ENCODE measurements around the gene BRPF3.

BRPF3 gene

GRCh38 chr6:36235309-36235708 is 38.8 kb downstream of the BRPF3 start:
- DNase-seq, result no peak

GRCh38 chr6:36235862-36236261 is 39.3 kb downstream of the BRPF3 start:
- no peak for DNase-seq

GRCh38 chr6:36239774-36240173 is 43.2 kb downstream of the BRPF3 start:
- DNase-seq, result no peak

- DNase-seq, result no peak
These were observed 45.2 kb downstream of the BRPF3 start for GRCh38 chr6:36241728-36242127.

- DNase-seq, result no peak
These were observed 45.6 kb downstream of the BRPF3 start for GRCh38 chr6:36242161-36242560.

- DNase-seq, result no peak
These were observed 46.1 kb downstream of the BRPF3 start for GRCh38 chr6:36242626-36243025.

- no peak for DNase-seq
These were observed 47.1 kb downstream of the BRPF3 start for GRCh38 chr6:36243562-36244212.

- no peak for DNase-seq
These were observed 48.2 kb downstream of the BRPF3 start for GRCh38 chr6:36244641-36245280.

GRCh38 chr6:36245572-36246061 is 49.1 kb downstream of the BRPF3 start:
- no peak for DNase-seq

- DNase-seq, result no peak
These were observed 50.1 kb downstream of the BRPF3 start for GRCh38 chr6:36246506-36247268.

GRCh38 chr6:36247693-36248092 is 51.1 kb downstream of the BRPF3 start:
- DNase-seq, result no peak

- DNase-seq, result no peak
These were observed 52.4 kb downstream of the BRPF3 start for GRCh38 chr6:36248980-36249379.

- no peak for DNase-seq
These were observed 53.0 kb downstream of the BRPF3 start for GRCh38 chr6:36249536-36249935.

- DNase-seq, result no peak
These were observed 55.5 kb downstream of the BRPF3 start for GRCh38 chr6:36252005-36252404.

- no peak for DNase-seq
These were observed 67.0 kb downstream of the BRPF3 start for GRCh38 chr6:36263390-36264000.

GRCh38 chr6:36265744-36266143 is 69.2 kb downstream of the BRPF3 start:
- no peak for DNase-seq

GRCh38 chr6:36266913-36267644 is 70.5 kb downstream of the BRPF3 start:
- no peak for DNase-seq

- DNase-seq, result no peak
These were observed 71.4 kb downstream of the BRPF3 start for GRCh38 chr6:36267731-36268477.

GRCh38 chr6:36268478-36269275 is 72.1 kb downstream of the BRPF3 start:
- DNase-seq, result no peak

GRCh38 chr6:36269834-36270705 is 73.5 kb downstream of the BRPF3 start, which contains the start of gene PNPLA1:
TSS of gene PNPLA1 (plus strand) at chr6:36270060. CDS start at chr6:36270460, 400 bp downstream.
- no peak for DNase-seq

All from NCI-H446 (cell line).